WERI-Rb-1 (cell line): ENCODE data around the gene MEFV.
A peak's percentile ranks its signal among the peaks of the same experiment; 100 is the strongest.

Experiments
- DNase-seq: peaks from one replicate; pipeline ENCODE4 v3.0.0-alpha.2; 2020
- H3K27ac ChIP-seq: fragments of 250-450 bp; sonication (Bioruptor Pico); 2 replicates; pipeline ENCODE4 v1.5.1; 2020; ENCODE audit warnings: mild to moderate bottlenecking, moderate library complexity
- H3K27me3 ChIP-seq: fragments of 250-450 bp; sonication (Bioruptor Pico); 2 replicates; pipeline ENCODE4 v1.5.1; 2021; ENCODE audit warnings: mild to moderate bottlenecking, low read depth, moderate library complexity; ENCODE audit not compliant: insufficient read depth, severe bottlenecking
- H3K36me3 ChIP-seq: fragments of 250-450 bp; sonication (Bioruptor Pico); 2 replicates; pipeline ENCODE4 v1.5.1; 2020; ENCODE audit warnings: mild to moderate bottlenecking, moderate library complexity
- H3K4me3 ChIP-seq: 2 replicates; pipeline ENCODE4 v1.5.1; 2011; ENCODE audit warnings: low read depth, mild to moderate bottlenecking, control low read depth, low read length
- H3K9me3 ChIP-seq: fragments of 250-450 bp; sonication (Bioruptor Pico); 2 replicates; pipeline ENCODE4 v1.5.1; 2021; ENCODE audit warnings: mild to moderate bottlenecking, moderate library complexity; ENCODE audit not compliant: severe bottlenecking
- TF ChIP-seq, protein P1 (sequence below): IDR thresholded peaks from 2 replicates; pipeline ENCODE4 v1.5.1; 2011; ENCODE audit warnings: low read depth, mild to moderate bottlenecking, control low read depth, inconsistent platforms, low read length

The MEFV gene, protein sequence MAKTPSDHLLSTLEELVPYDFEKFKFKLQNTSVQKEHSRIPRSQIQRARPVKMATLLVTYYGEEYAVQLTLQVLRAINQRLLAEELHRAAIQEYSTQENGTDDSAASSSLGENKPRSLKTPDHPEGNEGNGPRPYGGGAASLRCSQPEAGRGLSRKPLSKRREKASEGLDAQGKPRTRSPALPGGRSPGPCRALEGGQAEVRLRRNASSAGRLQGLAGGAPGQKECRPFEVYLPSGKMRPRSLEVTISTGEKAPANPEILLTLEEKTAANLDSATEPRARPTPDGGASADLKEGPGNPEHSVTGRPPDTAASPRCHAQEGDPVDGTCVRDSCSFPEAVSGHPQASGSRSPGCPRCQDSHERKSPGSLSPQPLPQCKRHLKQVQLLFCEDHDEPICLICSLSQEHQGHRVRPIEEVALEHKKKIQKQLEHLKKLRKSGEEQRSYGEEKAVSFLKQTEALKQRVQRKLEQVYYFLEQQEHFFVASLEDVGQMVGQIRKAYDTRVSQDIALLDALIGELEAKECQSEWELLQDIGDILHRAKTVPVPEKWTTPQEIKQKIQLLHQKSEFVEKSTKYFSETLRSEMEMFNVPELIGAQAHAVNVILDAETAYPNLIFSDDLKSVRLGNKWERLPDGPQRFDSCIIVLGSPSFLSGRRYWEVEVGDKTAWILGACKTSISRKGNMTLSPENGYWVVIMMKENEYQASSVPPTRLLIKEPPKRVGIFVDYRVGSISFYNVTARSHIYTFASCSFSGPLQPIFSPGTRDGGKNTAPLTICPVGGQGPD

DNA sequence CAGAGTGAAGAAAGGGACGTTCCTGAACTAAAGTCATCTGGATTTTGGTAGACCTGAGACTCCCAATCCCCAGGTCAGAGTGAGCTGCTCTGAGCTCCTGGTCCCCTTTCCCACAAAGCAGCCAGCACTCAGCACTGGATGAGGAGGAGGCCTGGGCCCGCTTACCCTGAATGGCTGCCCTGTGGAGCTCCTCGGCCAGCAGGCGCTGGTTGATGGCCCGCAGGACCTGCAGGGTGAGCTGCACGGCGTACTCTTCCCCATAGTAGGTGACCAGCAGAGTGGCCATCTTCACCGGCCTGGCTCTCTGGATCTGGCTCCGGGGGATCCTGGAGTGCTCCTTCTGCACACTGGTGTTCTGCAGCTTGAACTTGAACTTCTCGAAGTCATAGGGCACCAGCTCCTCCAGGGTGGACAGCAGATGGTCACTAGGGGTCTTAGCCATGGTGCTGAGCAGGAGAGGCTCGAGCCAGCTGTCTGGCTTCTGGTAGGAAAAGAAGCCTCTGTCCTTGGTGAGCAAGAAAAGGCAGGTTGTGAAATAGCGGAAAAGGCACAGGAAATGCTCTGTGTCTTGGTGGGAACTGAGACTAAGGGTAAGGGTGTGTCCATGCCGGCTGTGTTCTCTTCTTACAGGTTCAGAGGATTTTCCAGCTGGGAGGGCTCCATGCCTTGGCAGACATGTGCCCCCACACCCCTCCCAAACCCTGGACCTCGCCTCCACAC is at the start of gene MEFV:
Gene MEFV (minus strand): TSS at position 488 of the 720 bp plus-strand sequence. CDS start 46 bp downstream, at position 442.
- Histone ChIP-seq H3K9me3 (no peaks in the 10 kb centered on the region), H3K27me3 (no peaks in the 10 kb centered on the region), H3K27ac (peak within 1 kb of the TSS; percentile 42), H3K4me3 (no peak within 1 kb of the TSS), H3K36me3 (no peaks in the 10 kb centered on the region)
- TF ChIP-seq, protein P1, sequence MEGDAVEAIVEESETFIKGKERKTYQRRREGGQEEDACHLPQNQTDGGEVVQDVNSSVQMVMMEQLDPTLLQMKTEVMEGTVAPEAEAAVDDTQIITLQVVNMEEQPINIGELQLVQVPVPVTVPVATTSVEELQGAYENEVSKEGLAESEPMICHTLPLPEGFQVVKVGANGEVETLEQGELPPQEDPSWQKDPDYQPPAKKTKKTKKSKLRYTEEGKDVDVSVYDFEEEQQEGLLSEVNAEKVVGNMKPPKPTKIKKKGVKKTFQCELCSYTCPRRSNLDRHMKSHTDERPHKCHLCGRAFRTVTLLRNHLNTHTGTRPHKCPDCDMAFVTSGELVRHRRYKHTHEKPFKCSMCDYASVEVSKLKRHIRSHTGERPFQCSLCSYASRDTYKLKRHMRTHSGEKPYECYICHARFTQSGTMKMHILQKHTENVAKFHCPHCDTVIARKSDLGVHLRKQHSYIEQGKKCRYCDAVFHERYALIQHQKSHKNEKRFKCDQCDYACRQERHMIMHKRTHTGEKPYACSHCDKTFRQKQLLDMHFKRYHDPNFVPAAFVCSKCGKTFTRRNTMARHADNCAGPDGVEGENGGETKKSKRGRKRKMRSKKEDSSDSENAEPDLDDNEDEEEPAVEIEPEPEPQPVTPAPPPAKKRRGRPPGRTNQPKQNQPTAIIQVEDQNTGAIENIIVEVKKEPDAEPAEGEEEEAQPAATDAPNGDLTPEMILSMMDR: 0 out of 2 replicates have a peak, but pooled peaks have one; percentile 8
- peak; percentile 39 for DNase-seq

DNA sequence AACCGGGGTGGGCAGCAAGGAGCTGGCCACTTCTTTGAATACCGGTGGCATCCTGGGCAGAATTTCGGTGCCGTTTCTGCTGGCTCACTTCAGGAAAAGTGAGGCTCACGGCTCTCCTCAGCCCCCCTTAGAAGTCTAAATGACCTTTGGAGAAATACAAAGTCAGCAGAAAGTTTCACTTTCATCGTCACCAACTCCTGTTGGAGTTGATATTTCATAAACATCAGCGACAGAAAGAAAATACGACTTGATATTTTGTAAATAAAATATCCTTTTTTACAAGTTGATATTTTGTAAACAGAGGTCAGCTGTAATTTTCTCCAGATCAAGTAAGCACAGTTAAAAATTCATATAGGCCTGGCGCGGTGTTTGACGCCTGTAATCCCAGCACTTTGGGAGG is 49.6 kb upstream of the MEFV start:
- no peak for DNase-seq
- peaks cover 3% of the 10 kb centered on the region for H3K9me3 ChIP-seq
- peak overlapping the region; percentile 97 for H3K27ac ChIP-seq

DNA sequence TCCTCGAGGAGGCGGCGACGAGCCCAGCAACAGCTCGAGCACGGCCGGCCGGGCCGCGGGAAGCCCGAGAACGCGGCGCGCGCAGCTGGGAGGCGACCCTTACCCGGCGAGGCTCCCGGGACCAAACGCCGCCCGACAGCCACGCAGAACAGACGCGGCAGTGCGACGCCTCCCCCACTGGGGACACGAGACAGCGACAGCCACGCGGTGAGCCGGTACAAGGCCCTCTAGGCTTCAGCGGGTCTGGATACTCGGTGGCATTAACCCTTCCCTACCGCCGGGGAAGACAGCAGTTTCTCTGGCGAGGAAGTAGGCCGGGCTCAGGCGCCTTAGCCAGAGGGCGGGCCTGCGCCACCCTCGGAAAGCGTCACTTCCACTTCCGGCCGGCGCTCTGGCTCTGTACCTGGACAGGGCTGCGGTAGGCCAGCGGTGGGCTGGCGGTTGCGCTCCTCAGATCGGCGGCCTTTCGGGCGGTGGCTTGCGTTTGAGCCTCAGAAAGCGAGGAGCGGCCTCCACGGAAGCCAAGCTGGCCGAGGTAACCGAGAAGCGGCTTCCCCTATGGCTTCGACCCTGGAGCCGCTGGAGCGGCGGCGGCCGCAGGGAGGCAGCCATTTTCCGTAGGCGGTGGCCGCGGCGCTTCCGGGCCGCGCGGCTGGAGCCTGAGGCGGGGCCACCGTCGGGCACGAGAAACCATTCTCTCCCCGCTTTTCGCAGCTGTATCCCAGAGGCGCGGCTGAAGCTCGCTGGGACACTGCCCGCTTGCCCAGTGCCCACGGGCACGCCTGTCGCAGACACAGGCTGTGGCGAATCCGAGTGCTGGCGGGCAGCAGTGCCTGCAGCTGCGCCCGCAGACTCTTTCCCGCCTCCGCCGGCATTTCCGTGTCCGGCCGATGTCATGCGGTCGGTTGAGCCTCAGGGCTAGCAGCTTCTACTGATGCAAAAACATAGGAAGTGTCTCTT is 49.0 kb upstream of the MEFV start, which contains the start of the genes TIGD7 and ZNF75A:
Gene TIGD7 (minus strand): TSS at position 322 of the 960 bp plus-strand sequence. CDS start 4,816 bp downstream, outside the sequence.
Gene ZNF75A (plus strand): TSS at position 389 of the 960 bp plus-strand sequence. CDS start 2,932 bp downstream, outside the sequence.
- Histone ChIP-seq H3K27me3 (no peaks in the 10 kb centered on the region), H3K27ac (peak within 1 kb of the TSS; percentile 97), H3K36me3 (peaks cover 41% of the 10 kb centered on the region), H3K4me3 (peak within 1 kb of the TSS; percentile 80), H3K9me3 (peaks cover 3% of the 10 kb centered on the region)
- TF ChIP-seq, protein P1: peak; percentile 22; the same call in 1 of the 2 replicates
- peak; percentile 96 for DNase-seq

More for the DNA sequence above, 49.6 kb upstream of the MEFV start:
- peak overlapping the region; percentile 80 for H3K4me3 ChIP-seq
- TF ChIP-seq, protein P1: no peak
- H3K36me3 ChIP-seq: peaks cover 36% of the 10 kb centered on the region
- H3K27me3 ChIP-seq: no peaks in the 10 kb centered on the region

DNA sequence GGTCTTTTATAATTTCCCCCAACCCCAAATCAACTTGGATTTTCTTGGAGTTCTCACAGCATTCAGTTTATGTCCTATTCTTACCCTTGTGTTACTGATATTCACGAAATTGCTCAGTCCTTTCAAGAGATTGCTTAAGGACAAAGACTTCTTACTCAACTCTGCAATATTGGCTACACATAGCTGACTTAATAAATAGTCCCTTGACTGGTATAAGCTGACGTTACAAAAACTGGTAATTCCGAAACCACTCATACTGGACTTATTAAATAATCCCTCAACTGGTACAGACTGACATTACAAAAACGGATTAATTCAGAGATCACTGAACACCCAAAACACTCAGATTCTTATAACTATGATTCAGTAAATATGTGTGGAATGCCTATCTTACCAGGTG is 47.9 kb upstream of the MEFV start:
- TF ChIP-seq, protein P1: no peak
- H3K9me3 ChIP-seq: peaks cover 3% of the 10 kb centered on the region
- H3K27me3 ChIP-seq: no peaks in the 10 kb centered on the region
- H3K36me3 ChIP-seq: peaks cover 40% of the 10 kb centered on the region
- H3K27ac ChIP-seq: peak overlapping the region; percentile 97
- DNase-seq: no peak
- H3K4me3 ChIP-seq: peak overlapping the region; percentile 80
